Posterior cingulate gyrus (tissue), 11 donors: ENCODE measurements around the gene MARVELD2.

Experiments
- DNase-seq, 10 donors: peaks; one replicate each; pipeline versions ENCODE4 v3.0.0 to v3.0.0-alpha.2; 2020 to 2021; ENCODE audit warnings: mixed read lengths in 3 of 10
- intact Hi-C: fragments of 100-400 bp; cut with DNase I; formaldehyde crosslinking; loops from one replicate; pipeline ENCODE4 v1.15.1; 2023

Gene MARVELD2

GRCh38 chr5:69491838-69492390 is 77.0 kb downstream of the MARVELD2 start:
- intact Hi-C loops: no loop called here
- peak in 1 of 10 donors; percentile 52 for DNase-seq

GRCh38 chr5:69492391-69492922 is 77.5 kb downstream of the MARVELD2 start, which contains the start of gene OCLN:
Gene OCLN, plus strand, starts transcription at chr5:69492790. Its CDS starts 11,455 bp downstream, at chr5:69504245.
- peak in 5 of 10 donors; percentile 10 to 76 (median 19) for DNase-seq

GRCh38 chr5:69492923-69493395 is 78.0 kb downstream of the MARVELD2 start:
- intact Hi-C loops: no loop called here

More at GRCh38 chr5:69492391-69492922, 77.5 kb downstream of the MARVELD2 start, which contains the start of gene OCLN:
- intact Hi-C loops: no loop called here

GRCh38 chr5:69493396-69494133 is 78.6 kb downstream of the MARVELD2 start:
- DNase-seq: peak in 1 of 10 donors; percentile 61
- intact Hi-C loops: no loop called here

More at GRCh38 chr5:69492923-69493395, 78.0 kb downstream of the MARVELD2 start:
- DNase-seq: peak in 2 of 10 donors; percentile 67
